ENCODE data around the gene GBX2. TPM values are rescaled to one million over a fixed set of nuclear protein-coding genes. Genes with fewer than 3 reads are reported as not detected.

The GBX2 gene
- polyA plus RNA-seq, 1 donor from 2014 or later = not detected

DNA sequence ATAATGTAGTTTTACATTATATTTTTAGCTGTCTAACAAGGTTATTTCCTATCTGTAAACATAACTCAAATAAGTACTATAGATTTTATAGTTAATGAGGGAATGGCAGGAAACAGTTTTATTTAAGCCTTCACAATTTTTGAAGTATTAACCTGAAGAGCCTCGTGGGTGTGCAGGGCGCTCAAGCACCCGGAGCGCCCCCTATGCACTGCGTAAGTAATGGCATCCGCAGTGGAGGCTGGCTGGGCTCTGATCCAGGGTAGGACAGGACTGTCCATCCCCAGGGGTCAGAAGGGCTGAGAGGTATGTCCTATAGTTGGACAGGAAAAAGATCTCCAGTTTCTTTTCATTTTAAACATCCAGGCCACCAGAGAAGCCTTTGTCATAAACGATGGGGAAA, 8.2 kb upstream of the GBX2 start:
- Mint-ChIP-seq H3K4me1 (peaks cover 0 to 4% (median 3%) of the 10 kb centered on the region in 3 donors), H3K27ac (no peak overlapping the region), H3K9me3 (no peaks in the 10 kb centered on the region), H3K27me3 (peaks cover 45% of the 10 kb centered on the region), H3K4me3 (no peak overlapping the region), H3K36me3 (peaks cover 1% of the 10 kb centered on the region)

DNA sequence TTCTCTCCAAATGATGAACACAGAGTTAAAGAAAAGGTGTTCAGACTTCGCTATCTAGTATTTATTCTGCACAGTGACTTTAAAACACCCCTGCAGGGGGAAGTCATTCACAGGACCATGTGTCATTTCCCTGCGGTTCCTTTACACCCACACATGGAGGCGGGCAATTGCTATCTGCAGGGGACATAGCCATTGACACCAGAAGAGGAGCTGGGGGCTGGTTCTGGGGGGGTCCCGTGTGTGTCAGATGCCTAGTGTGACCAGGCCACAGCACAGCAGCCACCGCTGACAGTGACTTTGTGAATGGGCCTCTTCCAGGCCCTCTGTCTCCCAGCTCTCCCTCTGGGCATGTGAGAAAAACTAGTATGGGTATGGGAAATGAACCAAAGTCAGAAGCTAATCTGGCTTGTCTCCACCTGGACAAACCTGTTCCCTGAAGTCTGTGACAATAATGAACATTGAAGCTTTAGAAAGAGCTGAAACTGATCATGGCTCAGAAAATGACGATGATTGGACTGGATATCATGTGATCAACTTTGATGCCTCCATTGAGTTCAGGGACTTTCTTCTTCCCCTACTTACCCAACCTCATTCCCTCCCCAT, 7.5 kb upstream of the GBX2 start:
- H3K27me3 Mint-ChIP-seq = peaks cover 45% of the 10 kb centered on the region
- no peaks in the 10 kb centered on the region for H3K9me3 Mint-ChIP-seq
- H3K27ac Mint-ChIP-seq = peak overlapping the region in 1 of 3 donors; percentile 16
- H3K4me1 Mint-ChIP-seq = peaks cover 0 to 4% (median 3%) of the 10 kb centered on the region in 3 donors
- no peak overlapping the region for H3K4me3 Mint-ChIP-seq
- peaks cover 1% of the 10 kb centered on the region for H3K36me3 Mint-ChIP-seq

DNA sequence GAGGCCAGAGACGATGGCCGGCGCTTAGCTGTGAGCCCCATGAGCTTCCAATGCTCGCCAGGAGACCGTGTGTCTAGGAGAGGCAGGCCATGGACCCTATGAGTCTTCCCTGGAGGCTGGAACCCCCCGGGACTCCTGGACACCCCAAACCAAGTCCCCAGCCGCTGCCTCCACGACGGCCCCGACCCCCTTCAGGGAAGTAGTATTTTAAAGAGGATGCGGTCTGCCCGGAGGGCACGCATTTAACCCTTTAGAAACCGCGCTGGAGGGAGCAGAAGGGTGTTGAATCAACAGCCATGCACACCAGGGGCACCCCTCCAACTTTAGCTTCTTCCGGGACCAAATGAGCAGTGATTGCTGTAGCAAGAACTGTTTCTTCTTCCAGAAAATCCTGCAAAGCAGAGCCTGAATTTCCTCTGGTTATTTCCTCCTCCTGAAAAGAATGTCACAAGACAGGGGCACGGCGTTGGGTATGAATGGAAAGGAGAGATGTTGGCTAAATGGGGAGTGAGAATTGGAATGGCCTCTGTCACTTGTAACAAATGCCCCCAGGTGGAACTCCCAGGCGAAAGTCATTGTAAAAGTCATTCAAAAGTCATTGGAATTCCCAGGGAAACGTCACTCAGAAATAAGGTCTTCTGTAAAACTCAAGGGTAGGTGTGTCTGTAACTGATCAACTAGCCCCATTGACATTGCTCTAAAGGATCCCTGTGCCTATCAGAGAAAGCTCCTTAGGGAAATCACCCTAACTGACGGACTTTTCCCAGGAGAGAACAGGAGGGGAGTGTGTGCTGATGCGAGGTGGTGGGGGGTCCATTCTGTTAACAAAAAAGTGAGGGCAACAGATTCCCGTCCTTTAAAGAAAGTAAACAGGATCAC, 5.8 kb upstream of the GBX2 start:
- peaks cover 52% of the 10 kb centered on the region for H3K27me3 Mint-ChIP-seq
- H3K4me3 Mint-ChIP-seq = no peak overlapping the region
- no peaks in the 10 kb centered on the region for H3K9me3 Mint-ChIP-seq
- H3K36me3 Mint-ChIP-seq = peaks cover 1% of the 10 kb centered on the region
- peak overlapping the region in 1 of 3 donors; percentile 32 for H3K27ac Mint-ChIP-seq
- H3K4me1 Mint-ChIP-seq = peaks cover 0 to 3% (median 3%) of the 10 kb centered on the region in 3 donors

DNA sequence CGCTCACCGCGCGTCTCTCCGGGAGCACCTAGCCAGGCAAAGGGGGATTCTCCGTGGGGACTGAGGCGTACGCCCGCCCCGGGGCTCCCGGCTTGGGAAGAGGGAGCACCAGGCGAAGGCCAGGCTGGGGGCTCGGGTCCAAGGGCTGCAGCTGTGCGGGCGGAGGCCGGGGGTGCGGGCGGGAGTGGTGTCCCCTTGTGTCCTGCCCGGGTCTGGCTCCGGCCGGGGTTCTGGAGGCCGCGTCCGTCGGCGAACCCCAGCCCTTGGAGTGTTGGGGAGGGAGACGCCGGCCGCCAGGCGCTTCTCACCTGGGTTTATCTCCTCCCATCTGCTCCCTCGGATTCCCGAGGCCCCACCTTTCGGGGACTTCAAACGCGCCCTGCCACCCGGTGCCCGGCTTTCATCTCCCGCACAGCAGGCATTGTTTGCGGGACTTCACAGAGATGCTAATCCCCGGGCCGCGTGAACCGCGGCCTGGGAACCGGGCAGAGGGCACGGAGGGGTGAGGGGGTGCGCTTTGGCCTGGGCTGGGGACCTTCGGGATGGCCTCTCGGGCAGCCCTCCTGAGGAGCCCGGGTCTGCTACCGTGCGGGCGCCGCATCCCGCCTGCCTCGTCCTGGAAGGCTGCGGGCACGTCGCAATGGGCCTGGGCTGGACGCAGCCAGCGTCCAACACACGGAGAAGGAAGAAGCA, 5.0 kb upstream of the GBX2 start:
- Mint-ChIP-seq H3K4me1 (peaks cover 0 to 3% (median 3%) of the 10 kb centered on the region in 3 donors), H3K27ac (peak overlapping the region in 1 of 3 donors; percentile 32)

DNA sequence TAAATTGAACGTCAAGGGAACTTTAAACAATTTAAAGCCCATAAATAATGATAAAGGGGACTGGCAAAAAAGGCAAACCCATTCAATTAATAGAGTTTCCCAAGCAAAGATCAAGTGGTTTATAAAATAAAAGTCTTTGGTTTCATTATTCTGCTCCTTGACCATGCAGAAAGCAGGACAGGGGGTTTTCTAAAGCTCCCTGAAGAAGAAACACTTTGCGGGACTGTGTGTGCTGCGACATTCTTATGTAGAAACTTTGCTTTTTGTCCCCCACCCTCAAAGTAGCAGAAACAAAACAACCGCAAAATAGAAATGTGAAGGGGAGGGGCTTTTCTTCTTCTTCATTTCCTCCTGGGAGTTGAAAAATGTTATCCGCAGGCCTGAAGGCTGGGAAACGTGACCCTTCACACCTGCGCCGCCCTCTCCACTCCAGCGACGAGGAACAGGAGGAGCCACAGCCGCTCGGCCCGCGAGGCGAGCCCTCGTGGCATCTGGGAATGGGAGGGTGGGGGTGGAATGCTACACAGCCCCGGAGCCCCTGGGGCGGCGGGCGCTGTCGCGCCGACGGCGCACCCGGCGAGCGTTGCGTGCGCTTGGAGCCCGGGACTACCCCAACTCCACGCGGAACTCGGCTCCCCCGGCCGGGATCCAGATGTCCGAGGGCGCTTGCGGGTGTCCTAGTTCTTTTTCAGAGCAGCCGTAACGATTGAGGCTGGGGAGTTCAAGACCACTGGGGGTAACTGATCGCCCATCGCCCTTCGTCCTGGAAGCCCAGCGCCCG, 4.3 kb upstream of the GBX2 start:
- no peak overlapping the region for H3K27ac Mint-ChIP-seq

More for the DNA sequence above, 5.0 kb upstream of the GBX2 start:
- Mint-ChIP-seq H3K27me3 (peaks cover 49% of the 10 kb centered on the region), H3K9me3 (no peaks in the 10 kb centered on the region), H3K4me3 (no peak overlapping the region), H3K36me3 (peaks cover 1% of the 10 kb centered on the region)

DNA sequence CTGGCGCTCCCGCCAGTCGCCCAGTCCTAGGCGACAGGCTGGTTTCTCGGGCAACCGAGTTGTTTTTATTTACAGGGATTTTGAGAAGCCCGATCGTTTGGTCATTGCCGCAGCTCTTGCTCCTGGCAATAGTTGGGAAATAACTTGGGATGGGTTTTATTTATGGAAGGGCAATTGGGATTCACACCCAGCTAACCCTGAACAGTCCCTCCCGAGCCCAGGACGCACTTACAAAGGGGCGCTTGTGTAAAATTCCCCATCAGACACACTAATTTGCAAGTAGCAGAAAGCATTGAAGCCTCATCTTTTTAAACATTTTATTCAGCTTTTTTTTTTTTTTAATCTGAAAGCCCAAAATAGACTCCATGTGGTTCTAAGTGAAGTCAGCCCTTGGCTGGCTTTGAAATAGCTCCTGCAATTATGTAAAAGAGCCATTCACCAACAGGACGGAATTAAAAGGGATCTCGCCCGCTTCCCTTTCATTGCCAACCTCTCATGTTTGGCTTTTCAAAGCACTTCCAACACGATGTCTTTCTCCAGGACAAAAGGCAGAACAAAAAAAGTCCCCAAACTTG, 3.6 kb upstream of the GBX2 start:
- Mint-ChIP-seq H3K9me3 (no peaks in the 10 kb centered on the region), H3K36me3 (peaks cover 1% of the 10 kb centered on the region), H3K27ac (peak overlapping the region in 2 of 3 donors; percentile 7 to 28), H3K27me3 (peaks cover 50% of the 10 kb centered on the region), H3K4me3 (peak overlapping the region in 1 of 4 donors; percentile 58), H3K4me1 (peaks cover 0 to 4% (median 3%) of the 10 kb centered on the region in 3 donors)

More for the DNA sequence above, 4.3 kb upstream of the GBX2 start:
- H3K4me3 Mint-ChIP-seq = no peak overlapping the region
- H3K27me3 Mint-ChIP-seq = peaks cover 48% of the 10 kb centered on the region
- no peaks in the 10 kb centered on the region for H3K9me3 Mint-ChIP-seq
- H3K36me3 Mint-ChIP-seq = peaks cover 1% of the 10 kb centered on the region
- H3K4me1 Mint-ChIP-seq = peaks cover 0 to 3% (median 3%) of the 10 kb centered on the region in 3 donors

DNA sequence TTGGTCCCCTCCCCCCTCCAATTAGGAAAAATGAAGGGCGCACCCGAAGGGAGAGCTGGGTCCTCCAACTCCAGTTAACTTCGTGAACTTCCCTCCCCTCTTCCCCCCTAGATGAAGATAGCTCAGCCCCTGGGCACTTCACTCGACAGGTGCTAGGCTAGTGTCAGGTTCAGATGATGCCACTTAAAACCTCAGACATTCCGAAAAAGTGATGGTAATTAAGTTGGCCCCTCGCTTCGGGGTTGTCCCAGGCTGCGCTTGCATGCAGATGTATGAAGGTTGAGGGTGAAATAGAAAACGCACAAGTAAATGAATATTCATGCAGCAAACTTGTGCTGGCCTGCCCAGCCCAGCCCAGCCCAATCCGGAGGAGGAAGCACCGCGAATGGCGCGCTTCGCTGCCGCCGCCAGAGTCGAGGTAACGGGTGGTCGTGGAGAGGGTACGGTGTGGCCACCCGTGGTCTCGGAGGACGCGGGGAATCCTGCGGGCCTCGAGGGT, 3.0 kb upstream of the GBX2 start:
- Mint-ChIP-seq H3K27me3 (peaks cover 53% of the 10 kb centered on the region), H3K4me3 (no peak overlapping the region), H3K9me3 (no peaks in the 10 kb centered on the region), H3K36me3 (no peaks in the 10 kb centered on the region), H3K4me1 (peaks cover 0 to 6% (median 3%) of the 10 kb centered on the region in 3 donors), H3K27ac (peak overlapping the region in 2 of 3 donors; percentile 28 to 53)

DNA sequence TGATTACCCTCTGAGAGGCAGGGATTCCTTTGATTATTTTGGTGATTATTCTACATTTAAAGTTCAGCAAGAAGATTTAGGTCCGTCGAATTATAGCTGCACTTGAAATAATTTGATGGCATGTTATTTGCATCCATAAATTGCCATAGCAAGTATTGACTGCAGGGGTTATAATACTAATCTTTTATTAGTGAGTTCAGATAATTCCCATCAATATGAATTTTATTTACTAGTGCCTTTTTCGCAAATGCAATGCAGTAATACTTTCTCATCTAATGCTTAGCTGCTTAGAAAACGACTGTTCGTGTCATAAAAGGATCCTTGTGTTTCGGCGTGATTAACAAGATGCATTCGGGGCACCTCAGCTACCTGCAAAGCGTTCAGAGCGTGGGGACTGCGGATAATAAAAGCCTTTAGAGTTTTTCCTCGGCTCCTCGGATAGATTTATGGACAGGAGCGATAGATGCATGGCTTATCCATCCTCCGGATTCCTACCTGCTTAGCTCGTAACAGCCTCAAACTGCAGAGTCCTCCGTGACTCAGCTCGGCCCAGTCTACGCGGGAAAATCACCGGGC, 2.5 kb upstream of the GBX2 start:
- Mint-ChIP-seq H3K9me3 (no peaks in the 10 kb centered on the region), H3K4me1 (peaks cover 1 to 6% (median 3%) of the 10 kb centered on the region in 3 donors), H3K27me3 (peaks cover 52% of the 10 kb centered on the region), H3K36me3 (no peaks in the 10 kb centered on the region), H3K4me3 (peak overlapping the region in 2 of 4 donors; percentile 15 to 32), H3K27ac (peak overlapping the region in 1 of 3 donors; percentile 53)

DNA sequence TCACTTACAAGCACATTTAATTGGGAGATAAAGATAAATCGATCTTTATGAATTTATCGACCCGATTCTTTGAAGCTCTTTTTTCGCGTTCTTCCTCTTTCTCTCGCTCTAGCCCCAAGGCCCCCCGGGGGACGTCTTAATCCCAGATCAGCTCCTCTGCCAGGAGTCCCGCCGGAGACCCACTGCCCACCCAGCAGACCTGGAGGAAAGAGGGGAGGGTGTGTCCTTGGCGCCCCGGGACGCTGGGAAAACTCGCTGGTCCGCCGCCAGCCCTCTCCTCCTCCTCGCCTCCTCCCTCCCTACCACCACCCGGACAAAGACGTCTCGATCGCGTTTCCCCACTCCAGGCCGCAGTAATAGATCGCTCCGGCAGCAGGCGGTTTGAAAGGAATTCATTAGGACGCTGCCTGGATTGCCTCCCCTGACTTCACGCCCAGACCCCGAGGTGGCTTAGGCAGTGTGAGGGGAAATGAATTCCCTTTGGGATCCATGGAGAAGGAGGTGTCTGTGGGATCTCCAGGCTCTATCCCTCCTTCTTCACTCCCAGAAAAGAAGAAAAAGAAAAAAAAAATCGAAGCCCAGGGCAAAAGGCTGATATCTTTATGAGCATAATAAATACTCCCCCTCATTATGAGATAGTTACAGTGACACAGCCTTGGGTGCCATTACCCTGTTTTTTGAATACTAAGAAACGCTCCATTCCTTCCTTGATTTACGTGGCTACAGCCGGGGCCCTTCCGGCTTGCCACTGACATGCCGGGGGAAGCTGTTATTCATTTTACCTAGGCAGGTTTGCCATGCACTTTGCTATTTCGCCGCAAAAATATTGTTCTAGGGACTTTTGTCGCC, 1.8 kb upstream of the GBX2 start:
- H3K9me3 Mint-ChIP-seq = no peaks in the 10 kb centered on the region
- no peaks in the 10 kb centered on the region for H3K36me3 Mint-ChIP-seq
- peaks cover 2 to 6% (median 3%) of the 10 kb centered on the region in 3 donors for H3K4me1 Mint-ChIP-seq
- H3K4me3 Mint-ChIP-seq = peak overlapping the region in 1 of 4 donors; percentile 32
- peaks cover 58% of the 10 kb centered on the region for H3K27me3 Mint-ChIP-seq
- peak overlapping the region in 2 of 3 donors; percentile 21 to 67 for H3K27ac Mint-ChIP-seq

DNA sequence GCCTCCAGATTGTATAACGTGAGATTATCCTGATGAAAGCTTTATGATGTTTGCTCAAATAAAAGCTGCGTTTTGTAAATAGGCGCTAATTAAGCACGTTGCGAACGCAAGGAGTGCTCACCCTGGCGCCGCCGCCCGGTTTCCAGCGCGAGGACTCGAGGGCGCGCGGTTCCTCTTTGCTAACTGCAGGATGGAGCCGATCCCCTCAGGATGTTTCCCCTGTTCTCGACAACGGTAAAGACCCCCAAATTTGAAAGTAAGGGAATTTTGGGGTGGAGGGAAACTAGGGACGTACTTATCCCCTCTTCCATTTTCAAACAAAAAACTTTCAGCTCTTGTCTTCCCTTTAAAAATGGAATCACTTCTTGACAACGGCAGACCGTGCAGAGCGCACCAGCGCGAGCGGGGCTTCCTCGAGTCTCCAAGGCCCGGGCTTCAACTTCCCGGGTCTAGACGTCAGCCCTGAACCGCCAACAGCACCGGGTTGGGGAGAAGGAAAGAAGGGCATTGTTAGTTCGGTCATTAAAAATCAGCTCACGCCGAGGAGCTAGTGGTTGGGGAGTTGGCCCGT, 1.1 kb upstream of the GBX2 start:
- Mint-ChIP-seq H3K27ac (peak overlapping the region in 2 of 3 donors; percentile 21 to 67), H3K4me3 (peak overlapping the region in 1 of 4 donors; percentile 12), H3K4me1 (peaks cover 2 to 7% (median 3%) of the 10 kb centered on the region in 3 donors), H3K36me3 (no peaks in the 10 kb centered on the region), H3K27me3 (peaks cover 55% of the 10 kb centered on the region), H3K9me3 (no peaks in the 10 kb centered on the region)

DNA sequence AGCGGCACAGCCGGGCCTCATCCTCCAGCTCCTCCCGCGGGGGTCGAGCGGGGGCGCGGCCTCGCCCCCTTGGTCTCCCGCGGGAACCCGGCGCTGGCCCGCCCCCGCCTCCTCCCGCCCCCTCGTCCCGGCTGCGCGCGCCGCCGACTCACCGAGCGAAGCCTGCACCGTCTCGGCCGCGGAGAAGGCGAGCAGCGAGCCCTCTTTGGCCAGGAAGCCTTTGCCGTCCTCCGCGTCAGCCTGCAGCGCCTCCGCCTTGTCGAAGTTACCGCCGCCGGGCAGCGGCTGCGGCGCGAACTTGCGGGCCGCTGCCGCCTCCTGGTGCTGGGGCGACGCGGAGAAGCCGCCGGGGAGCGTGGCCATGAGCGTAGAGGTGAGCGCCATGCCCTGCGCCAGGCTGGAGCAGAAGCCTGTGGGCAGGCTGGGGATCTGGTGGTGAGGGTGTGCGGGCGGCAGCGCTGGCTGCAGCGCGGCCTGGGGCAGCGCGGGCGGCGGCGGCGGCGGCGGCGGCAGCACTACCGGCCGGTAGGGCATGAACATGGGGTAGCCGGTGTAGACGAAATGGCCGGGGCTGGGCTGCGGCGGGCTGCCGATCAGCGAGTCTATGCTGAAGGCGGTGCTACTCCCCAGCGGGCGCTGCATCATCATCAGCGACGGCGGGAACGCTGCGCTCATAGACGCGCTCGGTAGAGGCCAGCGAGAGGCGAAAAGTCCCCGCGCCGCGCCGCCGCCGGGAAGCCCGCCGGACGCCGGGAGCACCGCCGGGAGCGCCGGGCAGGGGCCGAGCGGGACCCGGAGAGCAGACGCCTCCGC, 683 bp downstream of the GBX2 start:
- Mint-ChIP-seq H3K36me3 (no peaks in the 10 kb centered on the region), H3K4me1 (peaks cover 2 to 7% (median 3%) of the 10 kb centered on the region in 3 donors), H3K4me3 (no peak overlapping the region), H3K27me3 (peaks cover 51% of the 10 kb centered on the region), H3K27ac (no peak overlapping the region), H3K9me3 (no peaks in the 10 kb centered on the region)

DNA sequence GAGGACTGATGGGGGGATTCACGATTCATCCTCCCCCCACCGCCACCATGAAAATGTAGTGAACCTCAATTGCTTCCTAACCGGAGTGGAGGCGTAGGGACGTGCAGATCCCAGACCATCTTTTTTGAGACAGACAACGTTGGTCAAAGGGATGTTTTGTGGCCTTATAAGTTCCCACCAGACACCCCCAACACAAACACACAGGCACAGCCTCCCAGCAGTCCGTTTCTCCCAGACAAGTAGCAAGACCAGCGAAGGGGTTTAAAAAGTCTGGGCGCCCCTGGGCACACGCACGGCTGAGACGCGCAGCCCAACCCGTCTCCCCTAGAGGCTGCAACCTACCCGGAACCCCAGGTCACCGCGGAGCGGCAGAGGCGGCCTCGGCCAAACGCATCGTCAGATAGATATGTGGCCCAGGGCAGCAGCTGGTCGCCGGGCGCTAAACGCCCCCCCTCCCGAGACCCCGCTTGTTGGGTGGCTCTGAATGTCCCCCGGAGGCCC, 1.3 kb downstream of the GBX2 start:
- Mint-ChIP-seq H3K36me3 (no peaks in the 10 kb centered on the region), H3K4me1 (peaks cover under 1 to 7% (median 2%) of the 10 kb centered on the region in 3 donors), H3K4me3 (peak overlapping the region in 1 of 4 donors; percentile 66), H3K27ac (no peak overlapping the region), H3K9me3 (no peaks in the 10 kb centered on the region), H3K27me3 (peaks cover 49% of the 10 kb centered on the region)

All from IgD-negative memory B cell (primary cell).